ENCODE measurements around the gene KIF21B.

The KIF21B gene

GRCh38 chr1:200929530-200930278, 93.8 kb downstream of the KIF21B start:
- H3K4me3 ChIP-seq (ENCODE audit: low read length, poor library complexity, severe bottlenecking) = no peak overlapping the region
- peaks cover 12% of the 10 kb centered on the region for H3K4me1 ChIP-seq (ENCODE audit: insufficient read depth, low read length, poor library complexity, severe bottlenecking)
- no peaks in the 10 kb centered on the region for H3K9me3 ChIP-seq (ENCODE audit: insufficient read depth, low read depth, low read length)
- no peaks in the 10 kb centered on the region for H3K79me2 ChIP-seq (ENCODE audit: insufficient read depth, low read length)
- no peak overlapping the region for H3K9ac ChIP-seq (ENCODE audit: low read depth, low read length, poor library complexity, severe bottlenecking)
- no peaks in the 10 kb centered on the region for H3F3A ChIP-seq (ENCODE audit: low read depth)
- H4K20me1 ChIP-seq (ENCODE audit: insufficient read depth, low read length, poor library complexity, severe bottlenecking) = no peaks in the 10 kb centered on the region
- H3K27me3 ChIP-seq (ENCODE audit: insufficient read depth, low read length, poor library complexity, severe bottlenecking) = no peaks in the 10 kb centered on the region
- no peak overlapping the region for H3K4me2 ChIP-seq (ENCODE audit: low read depth, low read length, poor library complexity, severe bottlenecking)
- H2AFZ ChIP-seq (ENCODE audit: low read length) = 0 out of 2 replicates have a peak overlapping the region, but pooled peaks have one; percentile 56
- no peaks in the 10 kb centered on the region for H3K36me3 ChIP-seq (ENCODE audit: insufficient read depth, low read length)
- TF ChIP-seq CTCF (conservative IDR thresholded peaks at IDR 0.05; ENCODE audit: low read length) = no peak
- TF ChIP-seq EZH2phosphoT487 (IDR thresholded peaks at IDR 0.05; ENCODE audit: borderline replicate concordance) = no peak
- no peaks in the 10 kb centered on the region for H3K9me2 ChIP-seq (replicated peaks; ENCODE audit: low read depth, low read length)

- H3K4me1 ChIP-seq (ENCODE audit: insufficient read depth, low read length, poor library complexity, severe bottlenecking) = peaks cover 21% of the 10 kb centered on the region
- TF ChIP-seq CTCF (conservative IDR thresholded peaks at IDR 0.05; ENCODE audit: low read length) = no peak
- no peak for TF ChIP-seq EZH2phosphoT487 (IDR thresholded peaks at IDR 0.05; ENCODE audit: borderline replicate concordance)
- no peaks in the 10 kb centered on the region for H3K79me2 ChIP-seq (ENCODE audit: insufficient read depth, low read length)
- H3K36me3 ChIP-seq (ENCODE audit: insufficient read depth, low read length) = no peaks in the 10 kb centered on the region
- no peaks in the 10 kb centered on the region for H3K9me3 ChIP-seq (ENCODE audit: insufficient read depth, low read depth, low read length)
- H3K9me2 ChIP-seq (replicated peaks; ENCODE audit: low read depth, low read length) = no peaks in the 10 kb centered on the region
- no peak overlapping the region for H3K4me2 ChIP-seq (ENCODE audit: low read depth, low read length, poor library complexity, severe bottlenecking)
- no peaks in the 10 kb centered on the region for H4K20me1 ChIP-seq (ENCODE audit: insufficient read depth, low read length, poor library complexity, severe bottlenecking)
- no peak overlapping the region for H3K9ac ChIP-seq (ENCODE audit: low read depth, low read length, poor library complexity, severe bottlenecking)
- H3K4me3 ChIP-seq (ENCODE audit: low read length, poor library complexity, severe bottlenecking) = no peak overlapping the region
- H2AFZ ChIP-seq (ENCODE audit: low read length) = no peak overlapping the region
- no peaks in the 10 kb centered on the region for H3K27me3 ChIP-seq (ENCODE audit: insufficient read depth, low read length, poor library complexity, severe bottlenecking)
- H3F3A ChIP-seq (ENCODE audit: low read depth) = no peaks in the 10 kb centered on the region
These were observed 97.7 kb downstream of the KIF21B start for GRCh38 chr1:200925831-200926230.

GRCh38 chr1:200923601-200924000, 99.9 kb downstream of the KIF21B start:
- TF ChIP-seq EZH2phosphoT487 (IDR thresholded peaks at IDR 0.05; ENCODE audit: borderline replicate concordance) (no peak), CTCF (conservative IDR thresholded peaks at IDR 0.05; ENCODE audit: low read length) (no peak)
- Histone ChIP-seq H2AFZ (ENCODE audit: low read length) (no peak overlapping the region), H3K27me3 (ENCODE audit: insufficient read depth, low read length, poor library complexity, severe bottlenecking) (no peaks in the 10 kb centered on the region), H3K79me2 (ENCODE audit: insufficient read depth, low read length) (no peaks in the 10 kb centered on the region), H3K36me3 (ENCODE audit: insufficient read depth, low read length) (no peaks in the 10 kb centered on the region), H3K4me2 (ENCODE audit: low read depth, low read length, poor library complexity, severe bottlenecking) (no peak overlapping the region), H3K9ac (ENCODE audit: low read depth, low read length, poor library complexity, severe bottlenecking) (no peak overlapping the region), H4K20me1 (ENCODE audit: insufficient read depth, low read length, poor library complexity, severe bottlenecking) (no peaks in the 10 kb centered on the region), H3K4me1 (ENCODE audit: insufficient read depth, low read length, poor library complexity, severe bottlenecking) (peaks cover 28% of the 10 kb centered on the region), H3K9me3 (ENCODE audit: insufficient read depth, low read depth, low read length) (no peaks in the 10 kb centered on the region), H3F3A (ENCODE audit: low read depth) (no peaks in the 10 kb centered on the region), H3K9me2 (replicated peaks; ENCODE audit: low read depth, low read length) (no peaks in the 10 kb centered on the region), H3K4me3 (ENCODE audit: low read length, poor library complexity, severe bottlenecking) (no peak overlapping the region)
